Colonic mucosa (tissue), 4 donors: ENCODE measurements around the gene FAM228B. TPM values are rescaled to one million over a fixed set of nuclear protein-coding genes. Genes with fewer than 3 reads are reported as not detected.

Experiments
- DNase-seq: peaks from one replicate; pipeline ENCODE4 v3.0.0-alpha.2; 2020
- H3K27ac ChIP-seq: fragments of 200-600 bp; one replicate; pipeline ENCODE4 v1.8.0; 2021
- H3K27me3 ChIP-seq: fragments of 200-600 bp; one replicate; pipeline ENCODE4 v1.8.0; 2021
- H3K36me3 ChIP-seq: fragments of 200-600 bp; one replicate; pipeline ENCODE4 v1.8.0; 2021
- H3K4me1 ChIP-seq: fragments of 200-600 bp; one replicate; pipeline ENCODE4 v1.8.0; 2021; ENCODE audit warnings: mild to moderate bottlenecking
- H3K4me3 ChIP-seq: fragments of 200-600 bp; one replicate; pipeline ENCODE4 v1.8.0; 2021
- H3K9ac ChIP-seq, 2 donors: one replicate each; pipeline ENCODE4 v1.7.0; 2013; ENCODE audit warnings: control low read depth in 2 of 2, low read depth in 2 of 2, low read length in 2 of 2
- H3K9me3 ChIP-seq: fragments of 200-600 bp; one replicate; pipeline ENCODE4 v1.8.0; 2021
- intact Hi-C: fragments of 100-400 bp; cut with DNase I; formaldehyde crosslinking; loops from one replicate; pipeline ENCODE4 v1.14.1; 2022
- total RNA-seq, 2 donors: library from RNA; stranded (reverse); fragmentation: NEBNext Ultra II Directional in 1 of 2; extraction: Animal tissue kit (Norgen Biotek cat#: 25700) in 1 of 2; gene quantifications; one replicate each; pipeline ENCODE4 v1.2.1, GENCODE V29; 2021
- TF ChIP-seq, protein P1 (sequence below): fragments of 200-600 bp; IDR thresholded peaks from one replicate; pipeline ENCODE4 v1.8.0; 2022; ENCODE audit warnings: antibody characterized with exemption, mild to moderate bottlenecking
- donor health status: healthy.
- donor health status: DM: no; HTN: no; CAD: no.
- donor health status: DM: no; HTN: no; CAD: no.

The FAM228B gene
- total RNA-seq, 2 donors from 2014 or later = 4.4 to 6.2 TPM

- H3K9me3 ChIP-seq = no peaks in the 10 kb centered on the region
- TF ChIP-seq, protein P1, sequence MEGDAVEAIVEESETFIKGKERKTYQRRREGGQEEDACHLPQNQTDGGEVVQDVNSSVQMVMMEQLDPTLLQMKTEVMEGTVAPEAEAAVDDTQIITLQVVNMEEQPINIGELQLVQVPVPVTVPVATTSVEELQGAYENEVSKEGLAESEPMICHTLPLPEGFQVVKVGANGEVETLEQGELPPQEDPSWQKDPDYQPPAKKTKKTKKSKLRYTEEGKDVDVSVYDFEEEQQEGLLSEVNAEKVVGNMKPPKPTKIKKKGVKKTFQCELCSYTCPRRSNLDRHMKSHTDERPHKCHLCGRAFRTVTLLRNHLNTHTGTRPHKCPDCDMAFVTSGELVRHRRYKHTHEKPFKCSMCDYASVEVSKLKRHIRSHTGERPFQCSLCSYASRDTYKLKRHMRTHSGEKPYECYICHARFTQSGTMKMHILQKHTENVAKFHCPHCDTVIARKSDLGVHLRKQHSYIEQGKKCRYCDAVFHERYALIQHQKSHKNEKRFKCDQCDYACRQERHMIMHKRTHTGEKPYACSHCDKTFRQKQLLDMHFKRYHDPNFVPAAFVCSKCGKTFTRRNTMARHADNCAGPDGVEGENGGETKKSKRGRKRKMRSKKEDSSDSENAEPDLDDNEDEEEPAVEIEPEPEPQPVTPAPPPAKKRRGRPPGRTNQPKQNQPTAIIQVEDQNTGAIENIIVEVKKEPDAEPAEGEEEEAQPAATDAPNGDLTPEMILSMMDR = no peak
- no peaks in the 10 kb centered on the region for H3K4me1 ChIP-seq
Observed at GRCh38 chr2:24158131-24158530, 34.9 kb downstream of the FAM228B start.

GRCh38 chr2:24159708-24160107 is 36.4 kb downstream of the FAM228B start:
- TF ChIP-seq, protein P1 = no peak
- Histone ChIP-seq H3K9me3 (no peaks in the 10 kb centered on the region), H3K36me3 (no peaks in the 10 kb centered on the region), H3K27ac (no peak overlapping the region), H3K4me1 (no peaks in the 10 kb centered on the region), H3K4me3 (no peak overlapping the region), H3K9ac (no peak overlapping the region), H3K27me3 (no peaks in the 10 kb centered on the region)
- no peak for DNase-seq
- intact Hi-C loops = loop anchor here (5.0 to 10.0 kb wide), 2 partner anchors 137 to 335 kb away; no protein-coding TSS in a partner anchor

More at GRCh38 chr2:24158131-24158530, 34.9 kb downstream of the FAM228B start:
- intact Hi-C loops = no loop called here
- Histone ChIP-seq H3K9ac (no peak overlapping the region), H3K4me3 (no peak overlapping the region), H3K27ac (no peak overlapping the region), H3K36me3 (no peaks in the 10 kb centered on the region), H3K27me3 (no peaks in the 10 kb centered on the region)
- no peak for DNase-seq

DNA sequence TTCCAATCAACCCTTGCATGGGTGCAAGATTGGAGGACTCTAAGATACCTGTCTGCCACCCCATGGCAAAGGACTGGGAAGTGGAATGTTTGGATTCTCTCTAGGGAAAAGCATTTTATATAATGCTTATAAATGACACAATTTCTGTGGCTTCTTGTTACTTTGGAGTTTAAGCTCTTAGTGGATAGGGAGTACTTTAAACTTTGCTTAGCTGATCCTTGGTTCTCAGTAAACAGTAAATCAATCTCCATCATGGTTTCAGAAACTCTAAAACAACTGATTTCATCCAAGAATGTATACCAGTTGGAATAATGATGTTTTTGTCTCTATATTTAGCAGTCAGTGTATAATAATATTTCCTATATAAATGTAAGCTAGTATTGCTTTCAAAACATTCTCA is 37.5 kb downstream of the FAM228B start:
- no peaks in the 10 kb centered on the region for H3K9me3 ChIP-seq
- DNase-seq = no peak

GRCh38 chr2:24162494-24162893 is 39.2 kb downstream of the FAM228B start:
- H3K27ac ChIP-seq = no peak overlapping the region
- H3K9me3 ChIP-seq = no peaks in the 10 kb centered on the region
- no peaks in the 10 kb centered on the region for H3K27me3 ChIP-seq
- intact Hi-C loops = loop anchor here (5.0 to 10.0 kb wide), 2 partner anchors 140 to 338 kb away; no protein-coding TSS in a partner anchor
- H3K9ac ChIP-seq = no peak overlapping the region
- no peak overlapping the region for H3K4me3 ChIP-seq
- TF ChIP-seq, protein P1 = no peak
- DNase-seq = no peak
- H3K36me3 ChIP-seq = no peaks in the 10 kb centered on the region
- H3K4me1 ChIP-seq = no peaks in the 10 kb centered on the region

More for the DNA sequence above, 37.5 kb downstream of the FAM228B start:
- intact Hi-C loops = loop anchor here (5.0 to 10.0 kb wide), 2 partner anchors 138 to 336 kb away; no protein-coding TSS in a partner anchor
- H3K4me1 ChIP-seq = no peaks in the 10 kb centered on the region
- H3K36me3 ChIP-seq = no peaks in the 10 kb centered on the region
- no peak overlapping the region for H3K27ac ChIP-seq
- no peak overlapping the region for H3K4me3 ChIP-seq
- H3K27me3 ChIP-seq = no peaks in the 10 kb centered on the region
- H3K9ac ChIP-seq = no peak overlapping the region
- TF ChIP-seq, protein P1 = no peak

- Histone ChIP-seq H3K36me3 (no peaks in the 10 kb centered on the region), H3K4me1 (no peaks in the 10 kb centered on the region), H3K9me3 (no peaks in the 10 kb centered on the region), H3K4me3 (no peak overlapping the region), H3K9ac (no peak overlapping the region), H3K27ac (no peak overlapping the region), H3K27me3 (no peaks in the 10 kb centered on the region)
- intact Hi-C loops = loop anchor here (5.0 to 10.0 kb wide), 2 partner anchors 141 to 338 kb away; no protein-coding TSS in a partner anchor
- no peak for DNase-seq
- TF ChIP-seq, protein P1 = no peak
Observed at GRCh38 chr2:24163186-24163585, 39.9 kb downstream of the FAM228B start.
